ENCODE measurements around the gene TSEN34. TPM values are rescaled to one million over a fixed set of nuclear protein-coding genes. Genes with fewer than 3 reads are reported as not detected.

The TSEN34 gene
- total RNA-seq, 1 experiment from 2014 or later, result 64.7 TPM

DNA sequence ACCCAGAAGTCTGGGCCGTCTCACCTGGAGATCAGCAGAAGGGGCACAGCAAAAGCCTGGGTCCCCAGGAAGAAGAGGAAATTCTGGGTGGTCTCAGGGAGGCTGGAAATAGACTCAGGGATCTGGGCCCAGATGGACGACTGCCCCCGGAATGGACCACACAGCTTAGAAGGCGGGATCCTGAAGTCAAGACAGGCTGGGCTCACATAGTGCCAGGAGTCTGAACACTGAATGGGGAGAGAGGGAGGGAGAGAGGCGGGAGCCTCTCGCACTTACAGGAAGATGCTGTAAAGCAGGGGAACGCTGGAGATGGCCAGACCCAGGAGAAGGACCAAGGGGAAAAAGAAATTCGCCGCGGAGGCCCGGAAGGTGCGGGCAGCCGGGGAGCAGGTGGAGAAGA is 30.3 kb upstream of the TSEN34 start:
- BruUV-seq (replicated peaks), result no TSS peak
- ChIA-PET CTCF (no interaction called here), POLR2A (ENCODE audit: low non-redundant PET) (no interaction called here)
- Histone ChIP-seq H3K4me3 (ENCODE audit: low read depth, low read length, poor library complexity, severe bottlenecking) (peak overlapping the region; percentile 63), H3K4me1 (ENCODE audit: insufficient read depth, low read length, poor library complexity, severe bottlenecking) (peaks cover 9% of the 10 kb centered on the region), H3K27me3 (replicated peaks; ENCODE audit: insufficient read depth, low read depth, low read length, poor library complexity) (no peaks in the 10 kb centered on the region), H3K36me3 (ENCODE audit: insufficient read depth, low read length, poor library complexity, severe bottlenecking) (peaks cover 21% of the 10 kb centered on the region), H3K9me3 (ENCODE audit: low read depth, low read length, poor library complexity, severe bottlenecking) (no peaks in the 10 kb centered on the region), H3K27ac (ENCODE audit: low read depth, low read length, poor library complexity, severe bottlenecking) (peak overlapping the region; percentile 73)
- intact Hi-C loops (cut with micrococcal nuclease; ENCODE audit: unreplicated experiment), result loop anchor here (2.0 kb wide), 1 partner anchor 28 kb away; the partner anchor contains the start of gene MBOAT7
- no peak for DNase-seq (ENCODE audit: low spot score)
- TF ChIP-seq EZH2 (IDR thresholded peaks at IDR 0.05; ENCODE audit: borderline replicate concordance, low read depth, low read length, poor library complexity, severe bottlenecking), result no peak
- TF ChIP-seq, protein P1, sequence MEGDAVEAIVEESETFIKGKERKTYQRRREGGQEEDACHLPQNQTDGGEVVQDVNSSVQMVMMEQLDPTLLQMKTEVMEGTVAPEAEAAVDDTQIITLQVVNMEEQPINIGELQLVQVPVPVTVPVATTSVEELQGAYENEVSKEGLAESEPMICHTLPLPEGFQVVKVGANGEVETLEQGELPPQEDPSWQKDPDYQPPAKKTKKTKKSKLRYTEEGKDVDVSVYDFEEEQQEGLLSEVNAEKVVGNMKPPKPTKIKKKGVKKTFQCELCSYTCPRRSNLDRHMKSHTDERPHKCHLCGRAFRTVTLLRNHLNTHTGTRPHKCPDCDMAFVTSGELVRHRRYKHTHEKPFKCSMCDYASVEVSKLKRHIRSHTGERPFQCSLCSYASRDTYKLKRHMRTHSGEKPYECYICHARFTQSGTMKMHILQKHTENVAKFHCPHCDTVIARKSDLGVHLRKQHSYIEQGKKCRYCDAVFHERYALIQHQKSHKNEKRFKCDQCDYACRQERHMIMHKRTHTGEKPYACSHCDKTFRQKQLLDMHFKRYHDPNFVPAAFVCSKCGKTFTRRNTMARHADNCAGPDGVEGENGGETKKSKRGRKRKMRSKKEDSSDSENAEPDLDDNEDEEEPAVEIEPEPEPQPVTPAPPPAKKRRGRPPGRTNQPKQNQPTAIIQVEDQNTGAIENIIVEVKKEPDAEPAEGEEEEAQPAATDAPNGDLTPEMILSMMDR (conservative IDR thresholded peaks at IDR 0.05; ENCODE audit: low read depth, low read length), result no peak

DNA sequence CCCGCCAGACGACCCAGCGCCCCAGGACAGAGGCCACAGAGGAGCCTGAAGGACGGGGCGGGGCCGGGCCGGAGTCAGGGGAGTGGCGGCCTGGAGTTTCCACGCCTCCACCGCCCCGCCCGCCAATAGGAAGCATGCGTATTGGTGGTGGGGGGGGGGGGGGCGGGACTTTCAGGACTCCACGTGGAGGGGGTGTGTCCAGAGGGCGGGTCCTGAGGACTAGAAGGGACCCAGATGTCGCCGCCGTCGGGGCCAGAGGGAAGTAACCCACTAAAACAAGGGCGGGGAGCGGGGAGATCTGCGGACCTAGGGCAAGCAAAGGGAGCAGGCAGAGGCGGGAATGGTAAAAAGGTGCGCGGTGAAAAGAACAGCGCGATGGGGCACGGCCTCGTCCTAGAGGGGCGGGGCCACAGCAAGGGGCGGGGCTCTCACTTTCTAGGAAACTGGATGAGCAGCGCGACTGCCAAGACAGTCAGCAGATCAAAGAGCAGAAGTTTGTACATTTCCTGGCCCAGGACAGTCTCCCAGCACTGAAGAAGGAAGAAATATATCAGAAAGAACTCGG is 28.8 kb upstream of the TSEN34 start:
- POLR2A ChIA-PET (ENCODE audit: low non-redundant PET), result no interaction called here
- TF ChIP-seq, protein P1 (conservative IDR thresholded peaks at IDR 0.05; ENCODE audit: low read depth, low read length), result no peak
- TF ChIP-seq EZH2 (IDR thresholded peaks at IDR 0.05; ENCODE audit: borderline replicate concordance, low read depth, low read length, poor library complexity, severe bottlenecking), result no peak
- Histone ChIP-seq H3K36me3 (ENCODE audit: insufficient read depth, low read length, poor library complexity, severe bottlenecking) (peaks cover 7% of the 10 kb centered on the region), H3K27me3 (replicated peaks; ENCODE audit: insufficient read depth, low read depth, low read length, poor library complexity) (no peaks in the 10 kb centered on the region), H3K4me3 (ENCODE audit: low read depth, low read length, poor library complexity, severe bottlenecking) (peak overlapping the region; percentile 43), H3K4me1 (ENCODE audit: insufficient read depth, low read length, poor library complexity, severe bottlenecking) (peaks cover 9% of the 10 kb centered on the region), H3K9me3 (ENCODE audit: low read depth, low read length, poor library complexity, severe bottlenecking) (no peaks in the 10 kb centered on the region), H3K27ac (ENCODE audit: low read depth, low read length, poor library complexity, severe bottlenecking) (no peak overlapping the region)
- CTCF ChIA-PET, result no interaction called here
- BruUV-seq (replicated peaks), result no TSS peak
- intact Hi-C loops (cut with micrococcal nuclease; ENCODE audit: unreplicated experiment), result no loop called here
- peak; percentile 85 for DNase-seq (ENCODE audit: low spot score)

DNA sequence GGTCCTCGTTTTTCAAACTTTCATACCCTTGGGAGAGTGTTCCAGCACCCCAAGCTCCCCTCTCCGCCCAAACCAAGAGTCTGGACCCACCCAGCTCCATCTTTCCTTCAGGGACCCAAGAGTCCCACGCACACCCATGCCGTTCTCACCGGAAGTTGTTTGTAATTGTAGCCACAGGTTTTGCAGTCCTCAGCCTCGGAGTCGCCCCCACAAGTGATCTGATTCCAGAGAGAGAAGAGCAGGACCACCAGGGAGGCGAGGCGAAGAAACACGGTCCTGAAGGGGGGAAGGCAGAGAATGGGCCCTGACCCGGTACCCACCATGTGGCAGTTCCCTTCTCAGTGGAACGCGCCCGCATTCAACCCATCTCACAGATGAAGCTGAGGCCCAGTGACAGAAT is 28.2 kb upstream of the TSEN34 start:
- Histone ChIP-seq H3K4me1 (ENCODE audit: insufficient read depth, low read length, poor library complexity, severe bottlenecking) (peaks cover 9% of the 10 kb centered on the region), H3K27ac (ENCODE audit: low read depth, low read length, poor library complexity, severe bottlenecking) (no peak overlapping the region), H3K9me3 (ENCODE audit: low read depth, low read length, poor library complexity, severe bottlenecking) (no peaks in the 10 kb centered on the region), H3K36me3 (ENCODE audit: insufficient read depth, low read length, poor library complexity, severe bottlenecking) (peaks cover 2% of the 10 kb centered on the region), H3K4me3 (ENCODE audit: low read depth, low read length, poor library complexity, severe bottlenecking) (no peak overlapping the region), H3K27me3 (replicated peaks; ENCODE audit: insufficient read depth, low read depth, low read length, poor library complexity) (no peaks in the 10 kb centered on the region)
- TF ChIP-seq, protein P1 (conservative IDR thresholded peaks at IDR 0.05; ENCODE audit: low read depth, low read length), result no peak
- TF ChIP-seq EZH2 (IDR thresholded peaks at IDR 0.05; ENCODE audit: borderline replicate concordance, low read depth, low read length, poor library complexity, severe bottlenecking), result no peak
- ChIA-PET CTCF (no interaction called here), POLR2A (ENCODE audit: low non-redundant PET) (no interaction called here)
- no peak for DNase-seq (ENCODE audit: low spot score)
- BruUV-seq (replicated peaks), result no TSS peak
- intact Hi-C loops (cut with micrococcal nuclease; ENCODE audit: unreplicated experiment), result no loop called here
